ENCODE measurements around the gene PLXND1. TPM values are rescaled to one million over a fixed set of nuclear protein-coding genes. Genes with fewer than 3 reads are reported as not detected.
"Not testable (repeated sequence)": the region's sequence is repeated elsewhere in the genome, so short reads cannot be mapped to it uniquely, and the experiment has no call there.

PLXND1 gene
- total and polyA plus RNA-seq, 12 donors: 41.2 to 370 (median 138) TPM

GRCh38 chr3:129645286-129645685 is 38.8 kb upstream of the PLXND1 start:
- Histone ChIP-seq H3K9me3 (replicated peaks in 1 of 3) (no peaks in the 10 kb centered on the region), H3K27me3 (no peaks in the 10 kb centered on the region), H3K4me1 (replicated peaks in 1 of 2) (peaks cover 0 to 5% of the 10 kb centered on the region in 2 donors), H3K27ac (no peak overlapping the region), H3K4me3 (no peak overlapping the region), H3K36me3 (replicated peaks in 1 of 2) (no peaks in the 10 kb centered on the region)
- 72 to 82% (median 73%) methylated on average over 5 of the region's 5 CpGs for WGBS, 4 donors
- no peak for DNase-seq
- intact Hi-C loops (cut with DNase I): loop anchor here in 1 of 2 donors (5.0 kb wide), 2 partner anchors 182 to 287 kb away; no protein-coding TSS in a partner anchor
- TF ChIP-seq CTCF (IDR thresholded peaks at IDR 0.05) (no peak), POLR2A (IDR thresholded peaks at IDR 0.05) (no peak)

GRCh38 chr3:129644836-129645235 is 38.4 kb upstream of the PLXND1 start:
- Histone ChIP-seq H3K36me3 (replicated peaks in 1 of 2) (no peaks in the 10 kb centered on the region), H3K27me3 (no peaks in the 10 kb centered on the region), H3K4me1 (replicated peaks in 1 of 2) (peaks cover 0 to under 1% of the 10 kb centered on the region in 2 donors), H3K4me3 (no peak overlapping the region), H3K9me3 (replicated peaks in 1 of 3) (no peaks in the 10 kb centered on the region), H3K27ac (no peak overlapping the region)
- TF ChIP-seq POLR2A (IDR thresholded peaks at IDR 0.05) (no peak), CTCF (IDR thresholded peaks at IDR 0.05) (no peak)
- DNase-seq: no peak
- intact Hi-C loops (cut with DNase I): loop anchor here in 1 of 2 donors (5.0 kb wide), 2 partner anchors 182 to 287 kb away; no protein-coding TSS in a partner anchor
- 92 to 98% (median 94%) methylated on average over 3 of the region's 3 CpGs for WGBS, 4 donors

- intact Hi-C loops (cut with DNase I); H3K36me3 ChIP-seq (replicated peaks in 1 of 2): not testable (repeated sequence)
Observed at GRCh38 chr3:129641567-129642260, 35.2 kb upstream of the PLXND1 start.

GRCh38 chr3:129640985-129641384 is 34.5 kb upstream of the PLXND1 start:
- WGBS, 4 donors: 82 to 89% (median 84%) methylated on average over 7 of the region's 7 CpGs
- H3K27me3 ChIP-seq; H3K36me3 ChIP-seq (replicated peaks in 1 of 2); H3K9me3 ChIP-seq (replicated peaks in 1 of 3); H3K4me1 ChIP-seq (replicated peaks in 1 of 2); DNase-seq; H3K4me3 ChIP-seq; H3K27ac ChIP-seq; intact Hi-C loops (cut with DNase I): not testable (repeated sequence)

More at GRCh38 chr3:129641567-129642260, 35.2 kb upstream of the PLXND1 start:
- not testable (repeated sequence) for H3K4me1 ChIP-seq (replicated peaks in 1 of 2); H3K9me3 ChIP-seq (replicated peaks in 1 of 3); H3K4me3 ChIP-seq; H3K27ac ChIP-seq; H3K27me3 ChIP-seq; DNase-seq
- WGBS, 4 donors: 40 to 62% (median 47%) methylated on average over 7 to 10 of the region's 10 CpGs

GRCh38 chr3:129638481-129638880 is 32.0 kb upstream of the PLXND1 start:
- DNase-seq: no peak
- H3K27me3 ChIP-seq: no peaks in the 10 kb centered on the region
- H3K4me3 ChIP-seq: no peak overlapping the region
- no peak for TF ChIP-seq CTCF (IDR thresholded peaks at IDR 0.05)
- TF ChIP-seq POLR2A (IDR thresholded peaks at IDR 0.05): no peak
- H3K9me3 ChIP-seq (replicated peaks in 1 of 3): no peaks in the 10 kb centered on the region
- WGBS, 4 donors: 72 to 85% (median 75%) methylated on average over 3 of the region's 3 CpGs
- H3K27ac ChIP-seq: no peak overlapping the region
- no peaks in the 10 kb centered on the region for H3K4me1 ChIP-seq (replicated peaks in 1 of 2)
- intact Hi-C loops (cut with DNase I): no loop called here
- H3K36me3 ChIP-seq (replicated peaks in 1 of 2): no peaks in the 10 kb centered on the region

All from adrenal gland (tissue), 12 donors.